GM19452 (cell line): ENCODE results near the gene BST1.
"Not testable (repeated sequence)": the region's sequence is repeated elsewhere in the genome, so short reads cannot be mapped to it uniquely, and the experiment has no call there.

Experiments used
- ATAC-seq: cut with Tn5 transposase; IDR thresholded peaks from one replicate; pipeline ENCODE4 v1.9.1; 2021; ENCODE audit not compliant: unreplicated experiment

The BST1 gene

DNA sequence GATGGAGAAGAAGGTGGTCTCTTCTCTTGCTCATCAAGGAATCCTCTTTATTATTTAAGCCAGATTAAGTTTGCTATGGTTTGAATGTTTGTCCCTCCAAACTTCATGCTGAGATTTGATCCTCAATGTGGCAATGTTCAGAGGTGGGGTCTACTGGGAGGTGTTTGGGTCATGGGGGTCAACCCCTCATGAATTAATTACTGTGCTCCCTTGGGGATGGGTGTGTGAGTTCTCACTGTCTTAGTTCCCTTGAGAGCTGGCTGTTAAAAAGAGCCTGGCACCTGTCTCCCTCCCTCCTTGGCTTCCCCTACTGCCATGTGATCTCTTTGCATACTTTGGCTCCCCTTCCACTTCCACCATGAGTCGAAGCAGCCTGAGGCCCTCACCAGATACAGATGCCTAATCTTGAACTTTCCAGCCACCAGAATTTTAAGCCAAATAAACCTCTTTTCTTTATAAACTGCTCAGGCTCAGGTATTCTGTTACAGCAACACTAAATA, 39.3 kb downstream of the BST1 start:
- no peak for ATAC-seq

DNA sequence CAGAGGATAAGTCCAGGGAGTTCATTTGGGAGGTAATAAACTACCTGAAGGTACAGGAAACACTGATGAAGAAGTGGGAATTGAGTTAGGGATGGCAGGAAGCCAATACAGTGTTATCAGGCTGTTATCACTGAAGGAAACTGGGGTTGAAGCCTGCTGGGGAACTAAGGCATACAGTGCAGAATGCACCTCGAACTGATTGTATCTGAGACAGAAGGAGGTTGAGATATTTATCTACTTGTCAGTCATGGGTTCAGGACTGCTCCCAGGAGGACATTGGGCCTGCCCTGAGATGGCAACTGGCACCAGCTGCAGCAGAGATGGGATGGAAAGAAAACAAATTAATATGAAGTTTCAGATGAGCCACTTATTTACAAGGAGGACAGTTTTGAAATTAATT, 39.8 kb downstream of the BST1 start:
- no peak for ATAC-seq

DNA sequence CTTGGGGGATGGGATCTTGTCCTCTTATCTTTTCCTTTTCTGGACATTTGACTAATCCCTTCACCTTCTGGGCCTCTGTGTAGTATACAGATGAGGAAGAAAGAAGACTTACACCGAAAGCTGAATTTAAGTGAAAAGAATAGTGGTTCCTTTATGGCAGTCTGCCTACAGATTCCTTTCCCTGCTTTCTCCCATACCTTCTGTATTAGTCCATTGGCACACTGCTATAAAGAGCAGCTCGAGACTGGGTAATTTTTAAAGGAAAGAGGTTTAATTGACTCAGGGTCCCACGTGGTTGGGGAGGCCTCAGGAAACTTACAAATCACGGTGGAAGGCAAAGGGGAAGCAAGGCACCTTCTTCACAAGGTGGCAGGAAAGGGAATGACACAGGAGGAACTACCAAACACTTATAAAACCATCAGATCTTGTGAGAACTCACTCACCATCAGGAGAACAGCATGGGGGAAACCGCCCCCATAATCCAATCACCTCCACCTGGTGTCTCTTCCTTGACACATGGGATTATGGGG, 41.2 kb downstream of the BST1 start:
- ATAC-seq = no peak

DNA sequence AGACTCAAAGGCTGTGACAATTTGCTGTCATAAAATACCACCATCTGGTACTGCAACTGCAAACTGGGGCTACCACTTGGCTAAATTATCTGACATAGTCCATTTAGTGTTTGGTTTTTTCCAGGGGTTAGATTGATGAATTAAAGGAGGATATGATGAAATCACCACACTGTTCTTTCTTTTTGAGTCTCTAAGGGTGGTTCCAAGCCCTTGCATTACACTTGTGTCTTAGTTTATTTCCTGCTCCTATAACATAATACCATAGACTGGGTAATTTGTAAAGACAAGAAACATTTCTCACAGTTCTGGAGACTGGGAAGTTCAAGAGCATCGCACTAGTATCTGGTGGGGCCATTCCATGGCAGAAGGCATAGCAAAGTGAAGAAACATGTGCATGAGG, 43.2 kb downstream of the BST1 start:
- no peak for ATAC-seq

DNA sequence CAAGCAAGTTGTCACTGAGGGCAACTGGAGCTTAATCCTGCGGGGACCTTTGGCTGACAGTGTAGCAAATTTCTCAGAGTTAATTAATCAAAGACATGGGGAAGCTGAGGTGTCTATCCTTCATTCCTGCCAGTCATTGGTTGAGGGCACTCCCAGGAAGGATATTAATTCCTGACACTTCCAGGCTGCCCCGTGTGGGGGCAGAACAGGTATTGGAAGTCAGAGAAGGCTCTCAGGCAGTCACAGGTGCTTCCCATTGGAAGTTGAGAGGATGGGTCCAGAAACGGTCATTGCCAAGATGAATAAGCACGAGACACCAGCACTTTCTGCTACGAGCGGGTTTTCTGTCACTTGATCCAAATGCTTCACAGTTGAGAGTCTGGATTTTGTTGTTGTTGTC, 46.1 kb downstream of the BST1 start:
- no peak for ATAC-seq

DNA sequence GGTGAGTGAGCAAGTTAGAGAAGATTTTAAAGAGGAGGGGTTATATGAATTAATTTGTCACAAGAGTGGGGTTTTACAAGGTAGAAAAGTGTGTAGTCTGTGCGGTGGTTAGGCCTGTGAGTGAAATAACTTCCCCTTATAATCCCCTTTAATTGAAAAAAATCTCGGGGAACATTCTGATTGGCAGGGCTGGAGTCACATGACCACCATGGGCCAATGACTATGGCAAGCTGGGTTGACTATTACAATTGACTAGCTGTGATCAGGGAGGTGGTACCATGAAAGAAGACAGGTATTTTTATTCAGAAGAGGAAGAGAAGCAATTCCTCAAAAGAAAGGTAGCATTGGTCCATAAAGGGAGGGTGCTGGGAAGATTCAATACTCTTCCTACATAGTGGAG, 48.3 kb downstream of the BST1 start:
- no peak for ATAC-seq

DNA sequence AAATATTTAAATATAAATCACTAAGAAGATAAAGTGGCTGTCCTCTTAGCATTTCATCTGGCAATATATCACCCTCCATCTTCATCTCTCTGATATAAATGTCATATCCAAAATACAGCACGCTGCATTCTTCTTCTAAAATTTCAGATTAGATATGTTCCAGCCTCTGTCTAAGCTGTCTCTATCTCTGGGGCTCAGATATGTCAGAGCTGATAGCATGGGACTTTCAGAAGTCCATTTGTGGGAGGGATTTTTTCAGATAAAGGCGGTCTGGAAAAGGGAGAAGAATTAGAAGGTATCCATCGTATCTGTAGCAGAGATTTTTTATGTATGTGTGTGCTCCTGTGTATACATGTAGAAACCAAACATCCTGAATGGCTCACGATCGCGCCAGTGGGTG, 50.2 kb downstream of the BST1 start:
- no peak for ATAC-seq

DNA sequence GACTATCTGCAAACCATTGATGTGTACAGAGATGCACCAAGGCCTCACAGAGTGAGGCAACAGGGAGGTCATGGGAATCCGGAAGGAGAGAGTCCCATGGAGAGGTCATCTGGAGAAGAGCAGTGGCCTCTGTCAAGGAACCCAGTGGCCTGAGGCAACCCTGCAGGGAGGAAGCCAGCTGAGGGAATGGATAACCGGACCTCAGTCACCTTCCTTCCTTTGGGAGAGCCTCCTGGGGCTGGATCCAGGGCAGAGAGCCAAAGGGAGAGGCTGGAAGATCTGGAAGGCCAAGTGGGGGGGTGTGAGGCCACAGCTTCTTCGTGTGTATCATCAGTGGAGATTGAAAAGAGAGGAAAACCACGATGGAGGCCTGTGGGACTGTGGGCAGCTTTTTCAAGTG, 50.9 kb downstream of the BST1 start:
- ATAC-seq = no peak

DNA sequence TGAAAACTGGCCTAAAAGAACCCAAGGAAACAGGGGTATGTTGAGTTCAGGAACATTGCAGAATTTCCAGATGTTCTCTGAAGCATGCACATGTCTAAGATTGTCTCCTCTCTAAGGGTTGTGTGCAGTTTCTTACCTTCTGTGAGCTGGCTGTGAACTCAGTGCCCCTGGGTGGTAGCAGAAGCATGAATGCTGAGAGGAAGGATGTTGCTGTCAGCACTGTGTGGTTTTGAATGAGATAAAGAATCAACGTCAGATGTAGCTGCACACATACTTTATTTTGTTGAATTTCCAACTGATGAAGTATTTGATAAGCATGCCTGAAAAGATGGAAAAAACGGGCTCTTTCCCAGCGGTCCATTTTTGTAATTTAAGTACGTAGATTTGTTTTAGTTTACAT, 51.5 kb downstream of the BST1 start:
- ATAC-seq = no peak

DNA sequence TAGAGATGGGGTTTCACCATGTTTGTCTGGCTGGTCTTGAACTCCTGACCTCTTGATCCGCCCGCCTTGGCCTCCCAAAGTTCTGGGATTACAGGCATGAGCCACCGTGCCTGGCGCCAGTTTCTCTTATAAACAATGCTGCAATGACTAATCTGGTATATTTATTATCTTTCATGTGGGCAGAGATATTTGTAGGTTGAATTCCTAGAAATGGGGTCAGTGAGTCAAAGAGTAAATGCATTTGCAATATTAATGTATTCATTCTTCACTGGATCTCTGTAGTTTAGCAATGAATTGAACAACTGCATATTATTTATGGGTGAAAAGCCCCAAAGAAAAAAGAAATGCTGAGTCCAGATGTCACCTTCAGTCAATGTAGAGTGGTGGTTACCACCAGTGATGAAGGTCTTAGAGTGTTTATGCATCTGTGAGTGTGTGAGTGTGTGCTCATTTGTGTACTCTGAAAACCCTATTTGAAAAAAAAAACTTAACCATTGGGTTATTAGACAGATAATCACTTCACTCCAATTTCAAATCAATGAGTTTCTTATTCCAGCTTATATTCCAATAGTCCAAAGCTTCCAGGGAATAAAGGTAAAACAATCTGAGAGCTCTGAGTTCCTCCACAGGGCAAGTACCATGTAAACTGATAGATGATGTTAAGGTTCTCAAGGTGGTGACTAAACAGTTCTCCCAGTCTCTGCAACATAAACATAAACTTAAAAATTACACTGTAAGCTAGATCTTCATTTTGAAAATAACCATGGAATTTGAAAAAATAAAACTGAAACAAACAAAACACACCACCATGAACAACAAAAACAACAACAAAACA, 52.7 kb downstream of the BST1 start:
- peak; percentile 30 for ATAC-seq

DNA sequence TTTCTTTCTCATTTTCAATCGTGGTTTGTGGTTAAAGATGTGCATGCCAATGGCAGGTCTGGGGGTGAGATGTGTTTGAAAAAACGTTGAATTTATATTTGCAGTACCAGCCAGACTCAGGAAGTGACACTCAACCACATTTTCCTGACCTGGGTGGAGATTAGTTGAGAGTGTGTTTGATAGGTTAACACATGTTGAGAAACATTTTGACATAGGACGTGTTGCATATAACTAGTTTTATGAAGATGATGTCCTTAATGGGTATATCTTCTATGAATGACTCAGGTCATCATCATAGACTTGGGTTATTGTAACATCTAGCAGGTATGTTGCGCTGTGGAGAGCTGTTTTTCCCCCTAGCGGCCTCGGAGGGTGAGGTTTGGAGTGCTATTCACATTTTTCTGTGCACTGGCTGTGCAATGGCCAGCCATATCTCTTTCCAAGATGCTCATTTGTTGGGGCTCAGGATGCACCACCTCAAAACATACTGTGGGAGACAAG, 53.5 kb downstream of the BST1 start:
- ATAC-seq = peak; percentile 83

DNA sequence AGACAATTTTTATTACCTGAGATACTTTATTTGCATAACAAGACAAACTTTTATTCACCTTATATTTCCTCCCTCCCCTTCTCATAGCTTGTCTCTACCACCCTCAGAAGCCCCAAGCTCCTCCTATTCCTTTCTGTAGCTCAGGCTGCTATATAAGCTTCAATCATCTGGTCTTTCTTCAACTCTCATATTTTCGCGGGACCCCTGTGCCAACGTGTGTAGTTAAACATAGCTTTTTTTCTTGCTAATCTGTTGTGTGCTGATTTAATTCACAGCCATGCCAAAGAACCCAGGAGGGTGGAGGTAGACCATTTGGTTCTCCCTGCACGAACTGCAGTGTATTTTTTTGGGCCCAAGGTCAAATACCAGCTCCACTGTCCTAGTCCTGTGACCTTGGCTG, 54.2 kb downstream of the BST1 start:
- ATAC-seq = no peak

DNA sequence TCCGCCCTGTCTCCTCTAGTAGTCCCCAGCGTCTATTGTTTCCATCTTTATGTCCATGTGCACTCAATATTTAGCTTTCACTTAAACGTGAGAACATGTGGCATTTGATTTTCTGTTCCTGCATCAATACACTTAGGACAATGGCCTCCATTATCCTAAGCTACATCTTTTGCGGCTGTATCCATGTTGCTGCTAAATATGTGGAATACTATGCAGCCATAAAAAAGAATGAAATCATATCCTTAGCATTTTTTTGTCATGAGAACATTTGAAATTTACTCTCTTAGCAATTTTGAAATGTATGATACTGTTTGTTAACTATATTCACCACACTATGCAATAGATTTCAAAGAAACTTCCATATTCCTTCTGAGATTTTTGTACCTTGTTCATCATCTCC, 55.4 kb downstream of the BST1 start:
- ATAC-seq = no peak

DNA sequence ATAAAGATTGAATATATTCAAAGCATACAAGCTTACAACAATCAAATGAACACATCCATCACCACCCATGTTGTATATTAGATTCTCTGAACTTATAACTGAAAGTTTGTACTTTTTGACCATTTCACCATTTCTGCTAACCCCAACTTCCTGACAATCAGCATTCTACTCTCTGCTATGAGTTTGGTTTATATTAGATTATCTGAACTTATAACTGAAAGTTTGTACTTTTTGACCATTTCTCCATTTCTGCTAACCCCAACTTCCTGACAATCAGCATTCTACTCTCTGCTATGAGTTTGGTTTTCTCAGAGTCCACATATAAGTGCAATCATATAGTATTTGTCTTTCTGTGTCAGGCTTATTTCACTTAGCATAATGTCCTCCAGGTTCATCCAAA, 59.6 kb downstream of the BST1 start:
- ATAC-seq = not testable (repeated sequence)

DNA sequence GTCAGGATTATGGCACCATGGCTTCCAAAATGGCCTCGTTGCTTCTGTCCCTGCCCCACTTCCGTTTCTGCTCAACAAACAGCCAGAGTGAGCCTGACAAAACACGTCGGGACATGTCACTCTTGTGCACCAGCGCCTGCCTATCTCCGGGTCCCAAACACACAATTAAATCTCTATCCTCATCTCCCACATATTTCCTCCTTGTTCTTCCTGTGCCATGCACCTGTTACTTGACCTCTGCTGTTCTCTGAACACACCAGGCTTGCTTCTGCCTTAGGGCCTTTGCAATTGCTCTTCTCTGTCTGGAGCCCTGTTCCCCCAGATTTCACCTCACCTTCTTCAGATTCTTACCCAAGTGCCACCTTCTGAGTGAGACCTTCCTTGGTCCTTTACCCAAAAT, 62.5 kb downstream of the BST1 start:
- no peak for ATAC-seq

DNA sequence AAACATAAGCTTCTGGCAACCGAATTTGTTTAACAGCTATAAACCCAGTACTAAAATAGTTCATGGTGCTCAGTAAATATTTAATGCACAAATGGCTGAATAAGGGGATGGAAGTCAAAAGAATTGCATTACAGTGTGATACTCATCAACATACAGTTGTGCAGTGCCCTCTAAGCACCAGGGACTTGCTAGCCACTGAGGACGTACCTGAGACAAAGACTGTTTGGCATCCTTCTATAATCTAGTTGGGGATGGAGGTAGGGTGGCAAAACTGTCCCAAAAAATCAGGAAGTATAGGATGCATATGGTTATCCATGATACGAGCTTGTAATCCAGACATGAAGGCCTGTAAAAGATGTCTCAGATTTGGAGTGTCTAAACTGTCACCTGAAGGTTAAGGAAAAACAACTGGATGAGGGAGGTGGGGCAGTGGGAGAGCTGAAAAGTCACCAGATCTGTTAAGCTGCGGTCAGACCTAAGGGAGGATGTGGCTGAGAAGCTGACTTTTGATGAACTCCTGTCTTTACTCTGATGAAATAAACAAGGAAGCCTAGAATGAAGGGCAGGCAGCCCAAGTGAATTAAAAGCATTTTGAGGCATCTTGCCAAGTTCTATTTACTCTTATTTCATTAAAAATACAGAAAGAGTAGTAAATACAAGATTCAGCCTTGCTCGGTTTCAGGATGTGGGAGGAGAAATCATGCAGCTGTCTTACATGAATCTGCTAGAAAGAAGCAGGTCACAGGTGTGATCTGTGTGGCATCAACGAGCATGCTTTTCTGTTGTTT, 63.2 kb downstream of the BST1 start:
- peak; percentile 65 for ATAC-seq

DNA sequence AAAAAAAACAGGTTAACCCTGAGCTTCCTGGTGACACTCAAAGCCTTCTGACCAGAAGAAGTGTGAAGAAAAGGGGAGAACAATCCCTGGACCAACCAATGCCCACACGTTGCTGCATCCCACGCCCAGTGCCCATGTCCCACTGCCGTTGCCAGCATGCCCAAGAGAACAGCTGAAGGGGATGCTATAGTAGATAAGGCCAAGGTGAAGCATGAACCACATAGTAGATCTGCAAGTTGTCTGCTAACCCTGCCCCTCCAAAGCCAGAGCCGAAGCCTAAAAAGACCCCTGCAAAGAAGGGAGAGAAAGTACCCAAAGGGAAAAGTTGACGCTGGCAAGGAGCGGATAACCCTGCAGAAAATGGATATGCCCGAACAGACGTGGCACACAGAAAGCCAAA, 64.0 kb downstream of the BST1 start:
- no peak for ATAC-seq

DNA sequence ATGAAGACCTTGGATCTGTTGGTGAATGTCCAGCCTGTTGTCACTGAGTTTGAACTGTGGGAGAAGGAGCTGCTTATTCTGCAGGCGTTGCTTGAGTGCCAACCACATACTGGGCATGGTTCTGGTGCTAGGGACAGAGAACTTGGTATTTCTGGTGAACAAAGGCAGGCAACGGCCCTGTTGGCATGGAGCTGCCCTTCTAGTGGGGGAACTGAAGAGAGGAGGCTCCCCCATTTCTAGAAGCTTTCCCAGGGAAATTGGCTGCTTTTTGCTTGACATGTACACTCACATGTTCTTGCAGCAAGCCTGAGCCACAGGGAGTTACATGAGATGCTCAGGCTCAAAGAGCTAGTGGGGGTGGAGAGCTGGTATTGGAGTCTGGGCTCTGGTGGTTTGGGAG, 66.3 kb downstream of the BST1 start:
- ATAC-seq = no peak

DNA sequence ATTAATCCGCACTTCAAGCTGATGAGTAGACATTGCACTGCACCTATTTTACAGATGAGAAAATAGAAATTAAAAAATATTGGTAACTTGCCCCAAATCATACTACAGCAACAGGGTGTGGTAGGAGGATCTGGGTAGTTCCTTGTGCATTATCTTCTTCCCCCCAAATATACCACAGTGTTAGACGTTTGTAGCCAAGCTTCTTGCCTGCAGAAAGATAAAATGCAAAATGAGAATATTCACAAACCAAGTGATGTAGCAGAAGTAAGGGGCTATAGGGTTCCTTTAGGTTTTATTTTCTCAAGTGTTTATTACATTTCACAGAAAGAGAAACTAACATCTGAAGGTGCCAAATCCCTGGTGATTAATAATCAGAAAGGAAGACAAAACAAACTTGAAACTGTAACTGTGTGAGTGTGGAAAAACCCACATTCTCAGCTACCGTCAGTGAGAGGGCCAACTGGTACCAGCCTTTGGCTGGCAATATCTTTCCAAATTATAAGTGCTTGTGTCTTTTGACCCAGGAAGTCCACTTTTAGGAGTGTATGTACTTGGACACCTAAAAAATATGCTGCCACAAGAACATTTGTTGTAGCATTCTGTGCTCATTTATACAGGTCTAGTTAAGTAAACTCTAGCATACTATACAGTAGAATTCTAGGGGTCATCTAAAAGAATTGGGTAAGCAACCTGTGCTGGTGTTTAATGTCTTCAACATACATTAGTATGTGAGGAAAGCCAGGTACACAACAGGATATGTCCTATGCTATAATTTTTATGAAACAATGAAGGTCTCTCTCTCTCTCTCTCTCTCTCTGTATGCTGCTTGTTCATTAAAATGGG, 68.6 kb downstream of the BST1 start:
- peak; percentile 82 for ATAC-seq

DNA sequence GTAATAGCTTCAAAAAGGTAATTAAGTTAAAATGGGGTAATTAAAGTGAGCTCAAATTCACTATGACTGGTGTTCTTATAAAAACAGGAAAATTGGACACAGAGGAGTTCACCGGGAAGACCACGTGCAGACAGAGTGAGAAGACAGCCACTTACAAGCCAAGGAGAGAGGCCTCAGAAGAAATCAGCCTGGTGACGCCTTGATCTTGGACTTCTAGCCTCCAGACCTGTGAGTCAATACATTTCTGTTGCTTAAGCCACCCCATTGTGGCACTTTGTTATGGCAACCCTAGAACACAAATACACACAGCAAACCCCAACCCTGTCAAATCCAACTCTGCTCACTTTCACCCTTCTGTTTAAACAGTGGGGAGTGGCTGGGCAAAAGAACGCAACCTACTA, 71.2 kb downstream of the BST1 start:
- ATAC-seq = no peak
